ENCODE results near the gene CLDN6.

- TF ChIP-seq CTCF (conservative IDR thresholded peaks at IDR 0.05 in 1 of 2, IDR thresholded peaks at IDR 0.05 in 1 of 2; ENCODE audit: low read depth in 1 of 2, low read length in 2 of 2): no peak
- TF ChIP-seq EZH2 (IDR thresholded peaks at IDR 0.05; ENCODE audit: low read length, missing control alignments): no peak
These were observed 41.8 kb upstream of the CLDN6 start for GRCh38 chr16:3059723-3060242.
